ENCODE results near the gene CHAT.
"Not testable (repeated sequence)": the region's sequence is repeated elsewhere in the genome, so short reads cannot be mapped to it uniquely, and the experiment has no call there.

CHAT gene

GRCh38 chr10:49656845-49657493 lies 43.1 kb downstream of the CHAT start:
- Mint-ChIP-seq H3K4me1 (ENCODE audit: low read depth) (no peaks in the 10 kb centered on the region), H3K27ac (no peak overlapping the region), H3K9me3 (peaks cover 16% of the 10 kb centered on the region), H3K36me3 (ENCODE audit: low read depth) (no peaks in the 10 kb centered on the region), H3K4me3 (no peak overlapping the region), H3K27me3 (peaks cover 7% of the 10 kb centered on the region)

DNA sequence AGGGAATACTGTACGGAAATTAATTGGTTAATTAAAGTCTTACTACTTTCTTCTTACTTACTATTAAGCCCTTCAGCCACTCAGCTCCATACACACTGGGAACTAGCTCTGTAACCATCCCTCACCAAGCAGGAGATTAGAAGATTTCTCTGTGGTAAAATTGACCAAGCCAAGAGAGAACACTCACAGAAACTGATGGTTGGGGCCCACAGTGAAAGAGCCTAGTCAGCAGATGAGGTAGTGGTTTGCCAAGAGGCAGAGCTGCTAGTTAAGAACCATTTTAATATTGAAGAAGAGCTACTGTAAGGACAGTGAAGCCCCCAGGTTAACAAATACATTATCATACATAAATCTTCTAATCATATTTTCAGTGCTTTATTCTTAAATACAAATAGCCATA lies 43.8 kb downstream of the CHAT start:
- Mint-ChIP-seq H3K36me3 (ENCODE audit: low read depth) (no peaks in the 10 kb centered on the region), H3K27ac (no peak overlapping the region), H3K4me1 (ENCODE audit: low read depth) (no peaks in the 10 kb centered on the region), H3K4me3 (no peak overlapping the region), H3K9me3 (peaks cover 16% of the 10 kb centered on the region), H3K27me3 (peaks cover 7% of the 10 kb centered on the region)

DNA sequence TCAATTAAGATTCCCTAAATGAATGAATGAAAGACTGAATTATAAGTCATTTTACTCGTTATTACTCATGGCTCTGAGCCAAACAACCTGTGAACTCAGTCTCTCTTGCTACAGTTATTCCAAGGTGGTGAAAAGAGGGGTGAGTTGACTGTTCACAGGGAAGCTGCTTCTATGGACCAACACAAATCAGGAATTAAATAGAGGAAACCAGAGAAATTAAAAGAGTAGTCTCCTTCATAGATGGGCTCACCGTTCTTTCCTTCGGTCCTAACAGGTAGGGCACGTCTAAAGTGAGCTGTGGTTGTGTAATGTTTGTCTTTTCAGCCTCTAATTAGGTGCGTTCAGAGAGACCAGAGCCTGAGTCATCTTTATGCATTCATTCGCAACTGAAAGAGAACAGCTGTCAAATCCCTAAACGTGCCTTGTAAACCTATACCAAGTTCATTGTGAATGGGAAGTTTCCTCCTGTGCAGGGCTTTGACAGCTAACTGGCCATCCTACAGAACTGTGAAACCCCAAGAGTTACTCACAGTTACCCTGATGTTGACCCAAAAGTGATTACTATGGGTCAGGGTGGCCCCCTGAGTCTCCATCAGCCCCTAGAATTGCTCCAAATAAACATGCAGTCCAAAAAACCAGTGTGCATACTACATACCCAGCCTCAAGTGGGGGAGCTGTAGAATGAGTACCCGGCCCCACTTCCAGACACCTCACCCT lies 47.5 kb downstream of the CHAT start:
- no peak overlapping the region for H3K4me3 Mint-ChIP-seq
- peaks cover 15% of the 10 kb centered on the region for H3K9me3 Mint-ChIP-seq
- no peaks in the 10 kb centered on the region for H3K36me3 Mint-ChIP-seq (ENCODE audit: low read depth)
- no peak overlapping the region for H3K27ac Mint-ChIP-seq
- no peaks in the 10 kb centered on the region for H3K4me1 Mint-ChIP-seq (ENCODE audit: low read depth)
- peaks cover 9% of the 10 kb centered on the region for H3K27me3 Mint-ChIP-seq

- Mint-ChIP-seq H3K27ac (no peak overlapping the region), H3K36me3 (ENCODE audit: low read depth) (no peaks in the 10 kb centered on the region), H3K9me3 (peaks cover 9% of the 10 kb centered on the region), H3K27me3 (peaks cover 9% of the 10 kb centered on the region), H3K4me3 (no peak overlapping the region), H3K4me1 (ENCODE audit: low read depth) (no peaks in the 10 kb centered on the region)
These were observed 48.5 kb downstream of the CHAT start for GRCh38 chr10:49662169-49662830.

- Mint-ChIP-seq H3K4me1 (ENCODE audit: low read depth) (no peaks in the 10 kb centered on the region), H3K36me3 (ENCODE audit: low read depth) (no peaks in the 10 kb centered on the region), H3K9me3 (peaks cover 8% of the 10 kb centered on the region), H3K27ac (no peak overlapping the region), H3K4me3 (no peak overlapping the region), H3K27me3 (peaks cover 9% of the 10 kb centered on the region)
These were observed 49.8 kb downstream of the CHAT start for GRCh38 chr10:49663596-49663995.

- Mint-ChIP-seq H3K4me1 (ENCODE audit: low read depth) (no peaks in the 10 kb centered on the region), H3K27me3 (peaks cover 9% of the 10 kb centered on the region), H3K36me3 (ENCODE audit: low read depth) (no peaks in the 10 kb centered on the region), H3K27ac (no peak overlapping the region), H3K4me3 (no peak overlapping the region), H3K9me3 (peaks cover 2% of the 10 kb centered on the region)
These were observed 50.4 kb downstream of the CHAT start for GRCh38 chr10:49664006-49664841.

GRCh38 chr10:49664842-49665355 lies 51.1 kb downstream of the CHAT start:
- H3K9me3 Mint-ChIP-seq, result no peaks in the 10 kb centered on the region
- H3K27me3 Mint-ChIP-seq, result peaks cover 10% of the 10 kb centered on the region
- no peaks in the 10 kb centered on the region for H3K4me1 Mint-ChIP-seq (ENCODE audit: low read depth)
- no peak overlapping the region for H3K4me3 Mint-ChIP-seq
- H3K36me3 Mint-ChIP-seq (ENCODE audit: low read depth), result no peaks in the 10 kb centered on the region
- H3K27ac Mint-ChIP-seq, result no peak overlapping the region

GRCh38 chr10:49666054-49666615 lies 52.3 kb downstream of the CHAT start:
- Mint-ChIP-seq H3K4me3 (no peak overlapping the region), H3K27ac (no peak overlapping the region), H3K27me3 (peaks cover 22% of the 10 kb centered on the region), H3K36me3 (ENCODE audit: low read depth) (no peaks in the 10 kb centered on the region), H3K4me1 (ENCODE audit: low read depth) (no peaks in the 10 kb centered on the region), H3K9me3 (no peaks in the 10 kb centered on the region)

GRCh38 chr10:49666685-49667084 lies 52.8 kb downstream of the CHAT start:
- no peaks in the 10 kb centered on the region for H3K36me3 Mint-ChIP-seq (ENCODE audit: low read depth)
- peaks cover 25% of the 10 kb centered on the region for H3K27me3 Mint-ChIP-seq
- no peaks in the 10 kb centered on the region for H3K9me3 Mint-ChIP-seq
- H3K4me3 Mint-ChIP-seq, result no peak overlapping the region
- no peak overlapping the region for H3K27ac Mint-ChIP-seq
- no peaks in the 10 kb centered on the region for H3K4me1 Mint-ChIP-seq (ENCODE audit: low read depth)

DNA sequence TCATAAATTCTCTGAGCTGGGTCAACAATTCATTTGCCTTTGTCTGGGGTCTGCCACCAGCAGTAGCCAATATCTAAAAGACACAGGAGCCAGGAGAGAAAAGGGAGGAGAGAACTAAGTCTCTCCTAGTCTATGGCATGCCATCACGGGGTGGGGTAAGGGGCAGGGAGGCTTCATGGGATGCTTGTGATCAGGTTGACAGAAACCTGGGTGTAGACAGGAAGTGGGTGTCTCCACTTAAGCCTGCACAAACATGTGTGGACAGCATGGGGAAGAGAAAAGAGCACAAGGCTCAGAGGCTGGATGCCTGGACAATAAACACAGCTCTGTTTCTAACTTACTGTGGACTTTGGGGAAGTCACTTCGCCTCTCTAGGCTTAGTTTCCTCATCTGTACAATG lies 54.2 kb downstream of the CHAT start:
- no peaks in the 10 kb centered on the region for H3K36me3 Mint-ChIP-seq (ENCODE audit: low read depth)
- H3K9me3 Mint-ChIP-seq, result no peaks in the 10 kb centered on the region

DNA sequence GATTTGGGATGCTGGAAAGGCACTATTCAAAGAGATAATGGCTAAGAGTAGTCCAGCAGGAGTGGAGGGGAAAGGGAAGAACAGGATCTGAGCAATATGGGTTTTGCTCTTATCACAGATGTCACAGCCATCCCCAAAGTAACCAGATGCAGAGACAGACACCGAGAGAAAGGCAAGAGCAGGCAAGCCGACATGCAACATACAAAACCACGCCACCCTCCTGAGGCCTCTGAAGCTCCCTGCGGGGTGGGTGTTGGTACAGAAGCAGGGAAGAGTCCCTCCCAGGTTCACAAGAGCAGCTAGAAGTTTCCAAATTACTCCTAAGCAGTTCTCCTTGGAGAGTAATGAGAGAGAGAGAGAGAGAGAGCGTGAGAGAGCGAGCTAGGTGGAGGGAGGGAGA lies 54.8 kb downstream of the CHAT start:
- Mint-ChIP-seq H3K27ac (no peak overlapping the region), H3K9me3 (peaks cover 4% of the 10 kb centered on the region), H3K27me3 (peaks cover 37% of the 10 kb centered on the region), H3K4me1 (ENCODE audit: low read depth) (no peaks in the 10 kb centered on the region), H3K4me3 (no peak overlapping the region), H3K36me3 (ENCODE audit: low read depth) (no peaks in the 10 kb centered on the region)

More for the DNA sequence above, 54.2 kb downstream of the CHAT start:
- Mint-ChIP-seq H3K4me1 (ENCODE audit: low read depth) (no peaks in the 10 kb centered on the region), H3K4me3 (no peak overlapping the region), H3K27me3 (peaks cover 30% of the 10 kb centered on the region), H3K27ac (no peak overlapping the region)

- H3K4me3 Mint-ChIP-seq, result no peak overlapping the region
- H3K4me1 Mint-ChIP-seq (ENCODE audit: low read depth), result no peaks in the 10 kb centered on the region
- peaks cover 31% of the 10 kb centered on the region for H3K9me3 Mint-ChIP-seq
These were observed 65.1 kb downstream of the CHAT start for GRCh38 chr10:49678827-49679479.

DNA sequence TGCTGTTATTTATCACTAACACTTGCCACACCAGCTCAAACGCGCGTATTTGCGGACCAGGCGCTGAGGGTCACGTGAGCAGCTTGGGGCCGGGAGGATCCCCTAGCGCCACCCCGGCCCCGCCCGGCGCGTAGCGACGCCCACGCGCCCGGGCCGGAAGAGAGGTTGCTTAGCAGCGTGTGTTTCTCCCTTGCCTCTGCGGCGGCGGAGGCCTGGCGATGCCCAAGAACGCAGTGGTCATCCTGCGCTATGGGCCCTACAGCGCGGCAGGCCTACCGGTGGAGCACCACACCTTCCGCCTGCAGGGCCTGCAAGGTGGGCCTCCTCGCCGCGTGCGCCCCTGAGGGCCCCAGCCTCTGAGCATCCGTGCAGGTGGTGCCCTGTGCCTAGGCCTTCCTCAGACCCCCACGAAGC lies 65.7 kb downstream of the CHAT start, which contains the start of gene C10orf53:
Gene C10orf53, plus strand, starts transcription at position 172 of the 414 bp plus-strand sequence. Its CDS starts 47 bp downstream, at position 219.
- H3K4me3 Mint-ChIP-seq, result no peak within 1 kb of the TSS
- H3K4me1 Mint-ChIP-seq (ENCODE audit: low read depth), result no peaks in the 10 kb centered on the region
- H3K27me3 Mint-ChIP-seq, result peaks cover 62% of the 10 kb centered on the region
- peaks cover 31% of the 10 kb centered on the region for H3K9me3 Mint-ChIP-seq
- H3K36me3 Mint-ChIP-seq (ENCODE audit: low read depth), result no peaks in the 10 kb centered on the region
- no peak within 1 kb of the TSS for H3K27ac Mint-ChIP-seq

More at GRCh38 chr10:49678827-49679479, 65.1 kb downstream of the CHAT start:
- Mint-ChIP-seq H3K27me3 (peaks cover 66% of the 10 kb centered on the region), H3K36me3 (ENCODE audit: low read depth) (no peaks in the 10 kb centered on the region), H3K27ac (no peak overlapping the region)

- H3K27ac Mint-ChIP-seq; H3K4me3 Mint-ChIP-seq; H3K4me1 Mint-ChIP-seq (ENCODE audit: low read depth); H3K36me3 Mint-ChIP-seq (ENCODE audit: low read depth): not testable (repeated sequence)
- Mint-ChIP-seq H3K27me3 (peaks cover 47% of the 10 kb centered on the region), H3K9me3 (peaks cover 30% of the 10 kb centered on the region)
These were observed 68.6 kb downstream of the CHAT start for GRCh38 chr10:49682449-49682848.
